A673 (cell line): Measurements from ENCODE around the gene PER3.

Source experiments
- EZH2 ChIP-seq: fragments of 200-600 bp; sonication (generic); IDR thresholded peaks from 2 replicates; pipeline ENCODE4 v1.6.1; 2017; ENCODE audit warnings: borderline replicate concordance, low read depth, mild to moderate bottlenecking, mixed read lengths, antibody characterized with exemption, low read length; ENCODE audit not compliant: poor library complexity, severe bottlenecking
- TF ChIP-seq, protein P1 (sequence below): fragments of 300-800, 200-600 bp; sonication (generic); conservative IDR thresholded peaks from 2 replicates; pipeline ENCODE4 v1.5.1; 2017; ENCODE audit warnings: low read depth, mild to moderate bottlenecking, antibody characterized with exemption, low read length, moderate library complexity, mixed read lengths

GRCh38 chr1:7809742-7810141 lies 25.7 kb downstream of the PER3 start:
- TF ChIP-seq, protein P1, sequence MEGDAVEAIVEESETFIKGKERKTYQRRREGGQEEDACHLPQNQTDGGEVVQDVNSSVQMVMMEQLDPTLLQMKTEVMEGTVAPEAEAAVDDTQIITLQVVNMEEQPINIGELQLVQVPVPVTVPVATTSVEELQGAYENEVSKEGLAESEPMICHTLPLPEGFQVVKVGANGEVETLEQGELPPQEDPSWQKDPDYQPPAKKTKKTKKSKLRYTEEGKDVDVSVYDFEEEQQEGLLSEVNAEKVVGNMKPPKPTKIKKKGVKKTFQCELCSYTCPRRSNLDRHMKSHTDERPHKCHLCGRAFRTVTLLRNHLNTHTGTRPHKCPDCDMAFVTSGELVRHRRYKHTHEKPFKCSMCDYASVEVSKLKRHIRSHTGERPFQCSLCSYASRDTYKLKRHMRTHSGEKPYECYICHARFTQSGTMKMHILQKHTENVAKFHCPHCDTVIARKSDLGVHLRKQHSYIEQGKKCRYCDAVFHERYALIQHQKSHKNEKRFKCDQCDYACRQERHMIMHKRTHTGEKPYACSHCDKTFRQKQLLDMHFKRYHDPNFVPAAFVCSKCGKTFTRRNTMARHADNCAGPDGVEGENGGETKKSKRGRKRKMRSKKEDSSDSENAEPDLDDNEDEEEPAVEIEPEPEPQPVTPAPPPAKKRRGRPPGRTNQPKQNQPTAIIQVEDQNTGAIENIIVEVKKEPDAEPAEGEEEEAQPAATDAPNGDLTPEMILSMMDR: no peak
- no peak for TF ChIP-seq EZH2
